Pancreas (tissue), 10 donors: ENCODE results near the gene CCDC71L. TPM values are rescaled to one million over a fixed set of nuclear protein-coding genes. Genes with fewer than 3 reads are reported as not detected.

ENCODE experiments used
- ATAC-seq, 4 donors: fragments of 200-7000 bp; cut with Tn5 transposase; one replicate each; pipeline versions ENCODE4 v1.8.0 to v1.9.1; 2020; ENCODE audit warnings: mild to moderate bottlenecking in 4 of 4, moderate library complexity in 4 of 4
- DNase-seq, 6 donors: peaks; one replicate each; pipeline ENCODE4 v3.0.0-alpha.2; 2020
- FAIRE-seq: peaks from 2 replicates; lab custom pipeline; 2012; peaks lifted over from hg19 to GRCh38; lab: Jason Lieb, UNC
- H3K27ac ChIP-seq, 4 donors: fragments of 200-600 bp; sonication (generic); 1 replicate in 3 of 4; 2 replicates in 1 of 4; pipeline versions ENCODE4 v1.5.0 to v1.8.0; 2020
- H3K27me3 ChIP-seq, 4 donors: fragments of 200-600 bp; one replicate each; pipeline ENCODE4 v1.8.0; 2021
- H3K36me3 ChIP-seq, 3 donors: fragments of 200-600 bp; sonication (generic) in 1 of 3; one replicate each; pipeline versions ENCODE4 v1.5.0 to v1.8.0; 2020 to 2021
- H3K4me1 ChIP-seq, 3 donors: fragments of 200-600 bp; one replicate each; pipeline ENCODE4 v1.8.0; 2021
- H3K4me3 ChIP-seq, 4 donors: fragments of 200-600 bp; sonication (generic) in 2 of 4; one replicate each; pipeline versions ENCODE4 v1.5.0 to v1.8.0; 2020 to 2021
- H3K9me3 ChIP-seq, 4 donors: fragments of 200-600 bp; one replicate each; pipeline ENCODE4 v1.8.0; 2021
- CTCF ChIP-seq, 4 donors: fragments of 200-600 bp; sonication (generic) in 3 of 4; IDR thresholded peaks; one replicate each; pipeline versions ENCODE4 v1.5.0 to v1.8.0; 2021; ENCODE audit warnings: antibody characterized with exemption in 4 of 4
- WGBS, 2 donors: extraction: QIAGEN DNeasy Blood & Tissue Kit; methylation state at CpG; one replicate each; pipeline ENCODE4 v1.1.7; 2013; 5-methylcytosine and 5-hydroxymethylcytosine counted together
- intact Hi-C, 3 donors: fragments of 100-400 bp; cut with DNase I; formaldehyde crosslinking; loops; one replicate each; pipeline versions ENCODE4 v1.11.1 to v1.14.2; 2022
- polyA plus RNA-seq, 2 donors: library from polyadenylated mRNA; stranded (reverse); fragments of 200-250 nt; gene quantifications; one replicate each; pipeline ENCODE4 v1.2.3, GENCODE V29; 2013
- total RNA-seq, 6 donors: library from RNA; stranded (reverse); fragmentation: NEBNext Ultra II Directional in 4 of 6; extraction: Animal tissue kit (Norgen Biotek cat#: 25700) in 4 of 6; gene quantifications; one replicate each; pipeline versions ENCODE4 v1.2.1 to v1.2.4, GENCODE V29; 2021 to 2023
- donor health status: healthy with polysubstance abuse.
- donor health status: DM: no; HTN: no; CAD: no; lungs with moderate emphysema.
- donor health status: DM: no; HTN: no; CAD: no.
- donor health status: control.
- donor health status: control.
- donor health status: Bipolar disorder and iron deficiency.
- donor health status: DM: yes; HTN: yes; CAD: no.
- donor health status: DM: no; HTN: no; CAD: no.
- donor health status: DM: no; HTN: no; CAD: no.
- donor health status: DM: yes; HTN: yes; CAD: no.

Gene CCDC71L
- total and polyA plus RNA-seq, 8 donors: 4.0 to 18.2 (median 7.7) TPM

GRCh38 chr7:106666353-106666752 lies 5.4 kb upstream of the CCDC71L start:
- TF ChIP-seq CTCF (IDR thresholded peaks at IDR 0.05): no peak
- no peaks in the 10 kb centered on the region for H3K36me3 ChIP-seq
- intact Hi-C loops: no loop called here
- no peaks in the 10 kb centered on the region for H3K4me1 ChIP-seq
- H3K27me3 ChIP-seq: no peaks in the 10 kb centered on the region
- no peak overlapping the region for H3K4me3 ChIP-seq
- ATAC-seq (no peak), DNase-seq (no peak), FAIRE-seq (no peak)
- H3K9me3 ChIP-seq: no peaks in the 10 kb centered on the region
- no peak overlapping the region for H3K27ac ChIP-seq
- 89 to 92% methylated on average over 2 of the region's 2 CpGs for WGBS, 2 donors

- intact Hi-C loops: no loop called here
- no peaks in the 10 kb centered on the region for H3K36me3 ChIP-seq
- H3K9me3 ChIP-seq: no peaks in the 10 kb centered on the region
- DNase-seq: no peak
- TF ChIP-seq CTCF (IDR thresholded peaks at IDR 0.05): no peak
- no peak for ATAC-seq
- H3K27ac ChIP-seq: no peak overlapping the region
- H3K4me3 ChIP-seq: no peak overlapping the region
- 68 to 81% methylated on average over 3 of the region's 3 CpGs for WGBS, 2 donors
- no peaks in the 10 kb centered on the region for H3K4me1 ChIP-seq
- no peak for FAIRE-seq
- no peaks in the 10 kb centered on the region for H3K27me3 ChIP-seq
Measured at GRCh38 chr7:106664343-106664742, 3.4 kb upstream of the CCDC71L start.

GRCh38 chr7:106659963-106660861 lies 746 bp downstream of the CCDC71L start:
- 1% methylated on average over 69 to 101 of the region's 101 CpGs for WGBS, 2 donors
- intact Hi-C loops: no loop called here
- Histone ChIP-seq H3K4me1 (peaks cover 11 to 15% (median 14%) of the 10 kb centered on the region in 3 donors), H3K27me3 (no peaks in the 10 kb centered on the region), H3K4me3 (peak overlapping the region; percentile 70 to 91 (median 84)), H3K27ac (peak overlapping the region; percentile 80 to 95 (median 89)), H3K9me3 (no peaks in the 10 kb centered on the region), H3K36me3 (no peaks in the 10 kb centered on the region)
- ATAC-seq: peak; percentile 73 to 84 (median 80)
- FAIRE-seq: no peak
- TF ChIP-seq CTCF (IDR thresholded peaks at IDR 0.05): peak; percentile 59 to 75 (median 66)
- peak; percentile 71 to 91 (median 84) for DNase-seq

- H3K4me3 ChIP-seq: peak overlapping the region; percentile 70 to 91 (median 84)
- no peaks in the 10 kb centered on the region for H3K9me3 ChIP-seq
- H3K36me3 ChIP-seq: no peaks in the 10 kb centered on the region
- ATAC-seq (no peak), FAIRE-seq (peak; percentile 72), DNase-seq (no peak)
- intact Hi-C loops: no loop called here
- no peak for TF ChIP-seq CTCF (IDR thresholded peaks at IDR 0.05)
- no peaks in the 10 kb centered on the region for H3K27me3 ChIP-seq
- WGBS, 2 donors: 13 to 16% methylated on average over 12 of the region's 12 CpGs
- H3K4me1 ChIP-seq: peaks cover 11 to 15% (median 14%) of the 10 kb centered on the region in 3 donors
- peak overlapping the region; percentile 80 to 95 (median 89) for H3K27ac ChIP-seq
Measured at GRCh38 chr7:106659166-106659962, 1.6 kb downstream of the CCDC71L start.
